Measurements from ENCODE around the gene ATXN1. TPM values are rescaled to one million over a fixed set of nuclear protein-coding genes. Genes with fewer than 3 reads are reported as not detected.
"Not testable (repeated sequence)": the region's sequence is repeated elsewhere in the genome, so short reads cannot be mapped to it uniquely, and the experiment has no call there.

The ATXN1 gene
- total RNA-seq, 1 donor from 2014 or later = 60.0 TPM

GRCh38 chr6:16267428-16268263 is 493.6 kb downstream of the ATXN1 start:
- peak; percentile 86 for DNase-seq (ENCODE audit: low read depth)

GRCh38 chr6:16265351-16266341 is 495.6 kb downstream of the ATXN1 start:
- DNase-seq (ENCODE audit: low read depth) = no peak

DNA sequence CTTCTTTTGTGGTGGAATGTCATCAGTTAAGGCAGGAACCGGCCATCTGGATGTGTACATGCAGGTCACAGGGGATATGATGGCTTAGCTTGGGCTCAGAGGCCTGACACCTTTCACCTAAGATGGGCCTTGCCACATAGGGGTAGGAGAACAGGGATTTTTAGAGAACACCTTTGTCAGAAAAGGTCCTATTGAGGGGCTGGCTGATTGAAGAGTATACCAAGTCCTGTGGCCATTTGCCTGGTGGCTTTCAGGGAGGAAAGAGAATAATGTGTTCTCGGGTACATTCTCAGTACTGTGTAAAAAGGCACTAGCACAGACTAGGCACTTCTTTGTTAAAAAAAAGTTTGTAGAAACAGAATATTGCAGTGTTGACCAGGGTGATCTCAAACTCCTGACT is 496.5 kb downstream of the ATXN1 start:
- no peak for DNase-seq (ENCODE audit: low read depth)

GRCh38 chr6:16263464-16264099 is 497.7 kb downstream of the ATXN1 start:
- DNase-seq (ENCODE audit: low read depth) = not testable (repeated sequence)

DNA sequence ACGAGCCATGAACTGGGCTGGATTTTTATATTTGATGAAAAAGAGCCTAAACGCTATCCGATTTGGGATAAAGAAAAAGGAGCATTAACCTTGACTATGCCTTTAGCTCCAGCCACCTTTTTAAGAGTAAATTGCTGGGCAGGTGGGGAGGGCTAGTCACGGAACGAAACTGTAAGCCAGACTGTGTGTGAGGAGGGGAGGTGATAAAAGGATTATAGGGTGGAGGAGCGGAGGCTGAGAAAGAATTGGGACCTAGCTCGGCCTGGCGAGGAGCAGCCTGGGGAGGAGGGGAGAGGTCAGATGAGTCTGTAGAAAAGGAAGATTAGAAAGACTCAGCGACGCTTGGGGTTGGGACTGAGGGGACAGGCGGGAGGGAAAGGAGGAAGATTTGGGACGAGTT is 498.5 kb downstream of the ATXN1 start:
- DNase-seq (ENCODE audit: low read depth) = not testable (repeated sequence)

DNA sequence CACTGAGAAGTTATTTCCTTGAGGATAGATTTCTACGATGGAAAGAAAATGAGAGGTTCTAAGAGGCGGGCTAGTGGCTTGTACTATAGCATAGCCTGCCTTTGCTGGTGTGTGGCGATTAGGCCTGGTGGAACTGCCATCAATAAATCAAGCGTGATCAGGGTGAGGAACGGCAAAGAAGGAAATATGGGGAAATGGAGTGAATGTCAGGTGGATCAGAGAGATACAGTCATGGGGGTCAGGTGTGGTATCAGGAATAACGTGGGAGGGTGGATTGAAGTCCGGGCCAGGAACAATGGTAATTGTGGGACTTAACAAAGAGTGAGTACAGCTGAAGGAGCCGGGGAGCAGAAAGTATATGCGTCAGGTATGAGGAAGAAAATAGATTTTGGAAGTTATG is 500.7 kb downstream of the ATXN1 start:
- DNase-seq (ENCODE audit: low read depth) = not testable (repeated sequence)

DNA sequence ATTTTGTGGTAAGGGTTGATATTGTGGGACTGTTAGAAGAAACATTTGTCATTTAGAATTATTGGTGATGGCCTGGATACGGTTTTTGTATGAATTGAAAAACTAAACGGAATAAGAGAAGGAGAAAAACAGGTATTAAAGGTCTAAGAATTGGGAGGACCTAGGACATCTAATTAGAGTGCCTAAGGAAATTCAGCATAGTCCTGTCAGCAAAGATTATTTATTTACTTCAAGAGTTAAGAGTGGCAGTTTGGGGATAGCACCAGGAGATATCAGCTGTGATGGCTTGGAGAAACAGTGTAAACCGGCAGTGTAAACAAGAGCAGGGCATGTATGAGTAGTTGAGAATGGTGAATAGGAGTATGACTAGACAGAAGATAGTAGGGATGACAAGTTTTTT is 501.7 kb downstream of the ATXN1 start:
- not testable (repeated sequence) for DNase-seq (ENCODE audit: low read depth)

DNA sequence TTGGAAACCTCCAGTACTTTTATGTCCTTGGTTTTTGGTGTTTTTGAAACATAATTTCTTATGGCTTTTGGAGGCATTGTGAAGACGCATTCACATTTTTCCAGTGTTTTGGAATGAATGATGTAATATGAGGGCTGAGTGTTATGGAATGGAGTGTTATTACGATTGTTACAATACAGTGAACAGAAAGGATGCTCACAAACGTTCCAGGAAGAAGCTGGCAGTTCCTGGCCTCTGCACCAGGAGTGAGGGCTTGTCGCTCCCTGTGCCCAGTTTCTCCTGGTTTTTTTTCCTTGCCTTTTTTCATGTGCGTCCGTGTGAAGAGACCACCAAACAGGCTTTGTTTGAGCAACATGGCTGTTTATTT is 502.6 kb downstream of the ATXN1 start:
- DNase-seq (ENCODE audit: low read depth) = no peak

DNA sequence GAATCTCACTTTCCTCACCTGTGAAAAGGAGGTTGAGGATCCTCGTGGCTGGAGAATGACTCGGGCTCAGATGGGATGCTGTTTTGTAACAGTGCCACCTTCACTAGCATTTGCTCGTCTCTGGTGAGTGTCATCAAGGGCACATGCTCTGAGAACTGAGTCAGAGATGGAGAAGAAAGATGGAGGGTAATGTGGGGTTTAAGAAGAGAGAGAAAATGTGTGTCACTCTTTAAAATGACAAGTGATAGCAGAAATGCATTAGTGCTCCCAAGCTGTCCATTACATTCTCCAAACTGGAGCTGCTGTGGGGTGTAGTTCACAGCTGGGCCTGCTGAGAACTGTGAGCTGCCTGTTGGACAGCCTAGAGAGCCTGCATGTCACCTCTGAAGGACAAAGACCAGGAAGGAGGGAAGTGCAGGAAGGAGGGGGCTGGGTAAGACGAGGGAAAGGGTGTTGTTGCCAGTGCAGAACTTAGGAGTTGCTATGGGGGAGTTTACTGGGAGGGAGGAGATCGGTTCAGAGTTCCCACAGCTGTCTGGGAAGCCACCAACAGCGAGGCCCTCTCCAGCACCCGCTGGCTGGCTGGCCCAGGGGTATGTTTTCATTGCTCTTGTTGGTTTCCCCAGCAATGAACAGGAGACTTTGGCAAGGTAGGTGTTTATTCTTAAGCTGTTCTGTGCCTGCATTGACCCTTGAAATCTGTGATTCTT is 503.1 kb downstream of the ATXN1 start:
- DNase-seq (ENCODE audit: low read depth) = no peak

GRCh38 chr6:16256781-16257180 is 504.5 kb downstream of the ATXN1 start:
- no peak for DNase-seq (ENCODE audit: low read depth)

- DNase-seq (ENCODE audit: low read depth) = no peak
These were observed 506.7 kb downstream of the ATXN1 start for GRCh38 chr6:16254535-16254934.

DNA sequence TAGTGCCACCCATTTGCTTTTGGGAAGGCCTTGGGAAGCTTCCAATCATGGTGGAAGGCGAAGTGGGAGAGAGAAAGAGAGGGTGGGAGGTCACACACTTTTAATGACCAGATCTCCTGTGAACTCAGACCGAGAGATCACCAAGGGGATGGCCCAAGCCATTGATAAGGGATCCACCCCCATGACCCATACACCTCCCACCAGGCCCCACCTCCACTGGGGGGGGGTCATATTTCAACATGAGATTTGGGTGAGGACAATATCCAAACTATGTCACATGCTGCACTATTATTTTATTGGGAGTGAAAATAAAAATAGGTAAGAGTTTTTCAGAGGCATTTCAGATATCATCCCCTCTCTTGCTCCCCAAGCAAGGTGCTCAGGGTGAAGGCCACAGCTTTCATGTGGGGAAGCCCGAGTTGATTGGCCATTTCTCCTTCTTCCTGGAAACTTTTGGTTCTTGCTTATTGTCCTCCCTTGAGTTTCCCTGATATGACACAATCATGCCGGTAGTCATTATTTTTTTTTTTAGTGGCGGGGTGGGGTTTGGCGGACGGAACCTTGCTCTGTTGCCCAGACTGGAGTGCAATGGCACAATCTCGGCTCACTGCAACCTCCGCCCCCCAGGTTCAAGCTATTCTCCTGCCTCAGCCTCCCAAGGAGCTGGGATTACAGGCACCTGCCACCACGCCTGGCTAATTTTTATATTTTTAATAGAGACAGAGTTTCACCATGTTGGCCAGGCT is 507.7 kb downstream of the ATXN1 start:
- no peak for DNase-seq (ENCODE audit: low read depth)

- no peak for DNase-seq (ENCODE audit: low read depth)
These were observed 508.5 kb downstream of the ATXN1 start for GRCh38 chr6:16252686-16253299.

DNA sequence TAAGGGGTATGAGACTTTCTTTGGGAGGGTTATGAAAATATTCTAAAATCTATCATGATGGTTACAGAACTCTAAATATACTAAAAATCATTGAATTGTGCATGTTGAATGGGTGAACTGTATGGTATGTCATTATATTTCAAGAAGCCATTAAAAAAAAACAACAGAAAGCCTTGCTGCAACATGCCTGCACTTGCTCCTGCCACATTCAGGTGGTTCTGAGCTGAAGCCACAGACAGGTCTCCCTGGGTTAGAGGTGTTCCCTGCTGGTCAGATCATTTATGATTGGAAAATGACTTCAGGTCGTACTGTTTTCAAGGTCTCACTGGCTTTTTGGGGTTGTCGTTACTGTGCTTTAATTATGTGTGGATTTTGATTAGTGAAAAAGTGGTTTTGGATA is 509.6 kb downstream of the ATXN1 start:
- DNase-seq (ENCODE audit: low read depth) = no peak

DNA sequence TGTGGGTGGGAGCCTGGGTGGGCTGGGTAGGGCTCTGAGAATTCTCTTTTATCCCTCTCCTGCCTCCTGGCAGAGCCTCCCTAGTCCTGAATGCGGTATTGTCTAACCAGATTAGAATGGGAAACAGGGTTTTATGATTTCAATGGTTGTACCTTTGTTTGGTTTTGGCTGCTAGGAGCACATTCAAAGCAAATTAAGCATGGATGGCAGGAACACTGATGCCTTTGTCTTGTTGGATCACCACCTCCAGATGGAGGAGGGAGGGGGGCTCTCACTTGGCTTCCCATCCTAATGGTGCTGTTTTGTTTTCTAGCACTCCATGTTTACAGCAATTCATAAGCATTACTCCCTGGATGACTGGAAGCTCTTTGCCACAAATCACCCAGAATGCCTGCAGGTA is 511.3 kb downstream of the ATXN1 start:
- no peak for DNase-seq (ENCODE audit: low read depth)

Data from myocyte (in vitro differentiated cells).